ENCODE data around the gene GPC3. TPM values are rescaled to one million over a fixed set of nuclear protein-coding genes. Genes with fewer than 3 reads are reported as not detected.

Gene GPC3
- total and polyA plus RNA-seq, 2 of the 4 experiments (the other 2 are of a cell fraction): not detected

GRCh38 chrX:133638285-133638684, 347.1 kb downstream of the GPC3 start:
- Histone ChIP-seq H3K9me1 (ENCODE audit: insufficient read depth, low read length) (no peaks in the 10 kb centered on the region), H3K14ac (replicated peaks; ENCODE audit: low read depth, low read length) (no peak overlapping the region), H2AFZ (replicated peaks; ENCODE audit: low read length, poor library complexity) (no peak overlapping the region), H3K27me3 (ENCODE audit: control insufficient read depth, insufficient read depth, low read length) (peaks cover 3% of the 10 kb centered on the region; the same call in 1 of the 2 replicates), H4K5ac (ENCODE audit: low read depth, low read length) (no peak overlapping the region), H3K9ac (ENCODE audit: low read depth, low read length) (no peak overlapping the region), H3K4ac (ENCODE audit: low read depth, low read length) (no peak overlapping the region), H3K9me3 (ENCODE audit: control insufficient read depth, insufficient read depth, low read length) (no peaks in the 10 kb centered on the region), H3K4me1 (ENCODE audit: control insufficient read depth, insufficient read depth, low read length) (no peaks in the 10 kb centered on the region), H2AK9ac (replicated peaks; ENCODE audit: low read depth, low read length, poor library complexity) (no peak overlapping the region), H3K18ac (ENCODE audit: low read depth, low read length) (no peak overlapping the region), H2AK5ac (ENCODE audit: low read depth, low read length) (no peak overlapping the region), H3K4me2 (ENCODE audit: low read depth, low read length) (no peak overlapping the region), H3K79me1 (ENCODE audit: low read depth in 1 of 2, low read length in 2 of 2) (no peaks in the 10 kb centered on the region), H3K27ac (ENCODE audit: insufficient read depth, low read length) (no peak overlapping the region), H3K4me3 (ENCODE audit: insufficient read depth, low read depth, low read length) (no peak overlapping the region), H4K8ac (ENCODE audit: low read depth in 2 of 2, low read length in 2 of 2) (no peak overlapping the region), H3K23ac (ENCODE audit: low read depth, low read length) (no peak overlapping the region), H2BK20ac (ENCODE audit: low read depth, low read length) (no peak overlapping the region), H4K20me1 (ENCODE audit: insufficient read depth, low read length) (no peaks in the 10 kb centered on the region), H2BK5ac (ENCODE audit: low read depth, low read length, poor library complexity, severe bottlenecking) (no peak overlapping the region), H3K56ac (ENCODE audit: extremely low read depth, insufficient read depth, low read length) (no peak overlapping the region), H2BK15ac (ENCODE audit: low read depth, low read length) (no peak overlapping the region), H4K91ac (ENCODE audit: insufficient read depth, low read depth, low read length) (no peak overlapping the region), H3K36me3 (ENCODE audit: control insufficient read depth, insufficient read depth, low read length) (no peaks in the 10 kb centered on the region), H2BK120ac (ENCODE audit: low read depth, low read length) (no peak overlapping the region)
- BruUV-seq (replicated peaks): no TSS peak
- WGBS, 2 experiments (ENCODE audit: extremely low coverage in 2 of 2, insufficient read length in 1 of 2): no CpG with 5 or more reads among the region's 4 CpGs
- TF ChIP-seq MAFK (IDR thresholded peaks at IDR 0.05; ENCODE audit: low read depth, low read length) (no peak), ELK1 (IDR thresholded peaks at IDR 0.05; ENCODE audit: borderline replicate concordance, low read depth, low read length) (no peak), CHD1 (IDR thresholded peaks at IDR 0.05; ENCODE audit: low read depth, low read length) (no peak), FOS (IDR thresholded peaks at IDR 0.05; ENCODE audit: low read depth, low read length) (no peak)
- in situ Hi-C loops (cut with MboI; ENCODE audit: low sequenced_read_pairs) (no loop called here), dilution Hi-C loops (cut with HindIII; ENCODE audit: low sequenced_read_pairs, unreplicated experiment) (no loop called here), intact Hi-C loops (cut with micrococcal nuclease) (no loop called here)
- DNase-seq (no peak), ATAC-seq (ENCODE audit: low read depth) (no peak)
- ChIA-PET POLR2A (ENCODE audit: unreplicated experiment) (no interaction called here), CTCF (no interaction called here)

Measured in IMR-90 (cell line).